Sigmoid colon (tissue), 7 donors: ENCODE results near the gene SFXN5. TPM values are rescaled to one million over a fixed set of nuclear protein-coding genes. Genes with fewer than 3 reads are reported as not detected.
"Not testable (repeated sequence)": the region's sequence is repeated elsewhere in the genome, so short reads cannot be mapped to it uniquely, and the experiment has no call there.

Source experiments
- DNase-seq: peaks from one replicate; pipeline ENCODE4 v3.0.0-alpha.2; 2019
- H3K27ac ChIP-seq, 4 donors: fragments of 200-600 bp; sonication (generic); one replicate each; pipeline ENCODE4 v1.5.1; 2016 to 2019; ENCODE audit warnings: mild to moderate bottlenecking in 1 of 4
- H3K27me3 ChIP-seq, 3 donors: fragments of 200-600 bp; sonication (generic); one replicate each; pipeline ENCODE4 v1.5.1; 2019; ENCODE audit warnings: mild to moderate bottlenecking in 1 of 3
- H3K36me3 ChIP-seq, 4 donors: fragments of 200-600 bp; sonication (generic); one replicate each; pipeline ENCODE4 v1.5.1; 2016 to 2019
- H3K4me1 ChIP-seq, 4 donors: fragments of 200-600 bp; sonication (generic); one replicate each; pipeline ENCODE4 v1.5.1; 2017 to 2019
- H3K4me3 ChIP-seq, 4 donors: fragments of 200-600 bp; sonication (generic); one replicate each; pipeline ENCODE4 v1.5.1; 2017 to 2019; ENCODE audit warnings: mild to moderate bottlenecking in 2 of 4, moderate library complexity in 1 of 4
- H3K9me3 ChIP-seq, 4 donors: fragments of 200-600 bp in 3 of 4; sonication (generic) in 3 of 4; one replicate each; pipeline versions ENCODE4 v1.5.1 to v1.6.1; 2013 to 2019
- CTCF ChIP-seq, 4 experiments: fragments of 450-650 bp in 3 of 4; fragments of 200-600 bp in 1 of 4; IDR thresholded peaks; one replicate each; pipeline ENCODE4 v1.5.1; 2016 to 2019; ENCODE audit warnings: antibody characterized with exemption in 4 of 4, mild to moderate bottlenecking in 3 of 4, moderate library complexity in 2 of 4
- EP300 ChIP-seq, 4 donors: sonication (generic); formaldehyde crosslinking; IDR thresholded peaks; one replicate each; pipeline ENCODE4 v1.6.1; 2017; ENCODE audit warnings: antibody characterized with exemption in 4 of 4
- POLR2A ChIP-seq, 2 donors: fragments of 450-650 bp; IDR thresholded peaks; one replicate each; pipeline ENCODE4 v1.6.1; 2016; ENCODE audit warnings: antibody characterized with exemption in 2 of 2, mild to moderate bottlenecking in 2 of 2, moderate library complexity in 2 of 2
- POLR2AphosphoS5 ChIP-seq, 4 donors: sonication (generic); formaldehyde crosslinking; IDR thresholded peaks; one replicate each; pipeline ENCODE4 v1.6.1; 2017; ENCODE audit warnings: antibody characterized with exemption in 4 of 4
- WGBS, 2 donors: extraction: QIAGEN DNeasy Blood & Tissue Kit; methylation state at CpG; one replicate each; pipeline ENCODE4 v1.1.7; 2013; 5-methylcytosine and 5-hydroxymethylcytosine counted together
- intact Hi-C: fragments of 100-400 bp; cut with DNase I; formaldehyde crosslinking; loops from one replicate; pipeline ENCODE4 v1.15.1; 2023
- polyA plus RNA-seq, 3 donors: library from polyadenylated mRNA; stranded (reverse); fragments of 200-250 nt; gene quantifications; one replicate each; pipeline ENCODE4 v1.2.3, GENCODE V29; 2013
- total RNA-seq, 4 donors: library from RNA; depleted of rRNA; stranded (reverse); fragments of >200 nt; gene quantifications; one replicate each; pipeline ENCODE4 v1.1.0, GENCODE V29; 2016
- donor health status: healthy with polysubstance abuse.
- donor health status: Bipolar disorder and iron deficiency.
- donor health status: healthy.

SFXN5 gene
- total and polyA plus RNA-seq, 7 donors: 5.4 to 27.1 (median 11.1) TPM

GRCh38 chr2:72911256-72911655 lies 160.3 kb downstream of the SFXN5 start:
- H3K4me3 ChIP-seq: no peak overlapping the region
- TF ChIP-seq POLR2A (IDR thresholded peaks at IDR 0.05) (no peak), POLR2AphosphoS5 (IDR thresholded peaks at IDR 0.05) (no peak), CTCF (IDR thresholded peaks at IDR 0.05) (no peak), EP300 (IDR thresholded peaks at IDR 0.05) (no peak)
- intact Hi-C loops: no loop called here
- H3K27ac ChIP-seq: no peak overlapping the region
- peaks cover 23 to 99% (median 78%) of the 10 kb centered on the region in 3 donors for H3K27me3 ChIP-seq
- H3K4me1 ChIP-seq: peaks cover 0 to 17% (median 12%) of the 10 kb centered on the region in 4 donors
- H3K9me3 ChIP-seq: no peaks in the 10 kb centered on the region
- no peak for DNase-seq
- 11 to 33% methylated on average over 1 of the region's 1 CpG for WGBS, 2 donors
- H3K36me3 ChIP-seq: no peaks in the 10 kb centered on the region

- WGBS, 2 donors: 81 to 89% methylated on average over 3 of the region's 3 CpGs
- H3K27me3 ChIP-seq: peaks cover 8 to 86% (median 57%) of the 10 kb centered on the region in 3 donors
These were observed 162.8 kb downstream of the SFXN5 start for GRCh38 chr2:72908741-72909140.

GRCh38 chr2:72907369-72907768 lies 164.1 kb downstream of the SFXN5 start:
- H3K4me1 ChIP-seq, H3K27ac ChIP-seq, H3K36me3 ChIP-seq, H3K4me3 ChIP-seq, intact Hi-C loops, H3K9me3 ChIP-seq: not testable (repeated sequence)
- 84 to 90% methylated on average over 13 of the region's 13 CpGs for WGBS, 2 donors
- H3K27me3 ChIP-seq: peaks cover 2 to 78% (median 47%) of the 10 kb centered on the region in 3 donors
- peak; percentile 19 for DNase-seq

More at GRCh38 chr2:72908741-72909140, 162.8 kb downstream of the SFXN5 start:
- DNase-seq: peak; percentile 6
- Histone ChIP-seq H3K4me1 (no peaks in the 10 kb centered on the region), H3K36me3 (no peaks in the 10 kb centered on the region), H3K4me3 (no peak overlapping the region), H3K27ac (no peak overlapping the region), H3K9me3 (no peaks in the 10 kb centered on the region)
- intact Hi-C loops: no loop called here
- TF ChIP-seq POLR2AphosphoS5 (IDR thresholded peaks at IDR 0.05): no peak
- TF ChIP-seq CTCF (IDR thresholded peaks at IDR 0.05): no peak
- no peak for TF ChIP-seq EP300 (IDR thresholded peaks at IDR 0.05)
- TF ChIP-seq POLR2A (IDR thresholded peaks at IDR 0.05): no peak

- intact Hi-C loops: no loop called here
- no peaks in the 10 kb centered on the region for H3K4me1 ChIP-seq
- no peaks in the 10 kb centered on the region for H3K9me3 ChIP-seq
- H3K27me3 ChIP-seq: peaks cover 0 to 34% (median 6%) of the 10 kb centered on the region in 3 donors
- 66 to 73% methylated on average over 3 of the region's 3 CpGs for WGBS, 2 donors
- H3K36me3 ChIP-seq: no peaks in the 10 kb centered on the region
- no peak overlapping the region for H3K4me3 ChIP-seq
- DNase-seq: no peak
- TF ChIP-seq CTCF (IDR thresholded peaks at IDR 0.05) (no peak), POLR2AphosphoS5 (IDR thresholded peaks at IDR 0.05) (no peak), POLR2A (IDR thresholded peaks at IDR 0.05) (no peak), EP300 (IDR thresholded peaks at IDR 0.05) (no peak)
- no peak overlapping the region for H3K27ac ChIP-seq
These were observed 170.1 kb downstream of the SFXN5 start for GRCh38 chr2:72901426-72901825.

GRCh38 chr2:72900191-72900825 lies 171.2 kb downstream of the SFXN5 start:
- H3K36me3 ChIP-seq: no peaks in the 10 kb centered on the region
- DNase-seq: no peak
- no peak overlapping the region for H3K27ac ChIP-seq
- H3K4me1 ChIP-seq: peaks cover 0 to 10% (median 4%) of the 10 kb centered on the region in 4 donors
- no peak overlapping the region for H3K4me3 ChIP-seq
- peaks cover 0 to 35% (median 0%) of the 10 kb centered on the region in 3 donors for H3K27me3 ChIP-seq
- H3K9me3 ChIP-seq: no peaks in the 10 kb centered on the region
- no peak for TF ChIP-seq POLR2A (IDR thresholded peaks at IDR 0.05)
- no peak for TF ChIP-seq POLR2AphosphoS5 (IDR thresholded peaks at IDR 0.05)
- TF ChIP-seq CTCF (IDR thresholded peaks at IDR 0.05): no peak
- TF ChIP-seq EP300 (IDR thresholded peaks at IDR 0.05): no peak
- intact Hi-C loops: no loop called here
- WGBS, 2 donors: 79 to 86% methylated on average over 5 of the region's 5 CpGs
